HG02885 (cell line): Measurements from ENCODE around the gene B9D2.

Source experiments
- ATAC-seq: cut with Tn5 transposase; IDR thresholded peaks from one replicate; pipeline ENCODE4 v1.9.1; 2021; ENCODE audit warnings: mild to moderate bottlenecking; ENCODE audit not compliant: unreplicated experiment, poor library complexity

The B9D2 gene

DNA sequence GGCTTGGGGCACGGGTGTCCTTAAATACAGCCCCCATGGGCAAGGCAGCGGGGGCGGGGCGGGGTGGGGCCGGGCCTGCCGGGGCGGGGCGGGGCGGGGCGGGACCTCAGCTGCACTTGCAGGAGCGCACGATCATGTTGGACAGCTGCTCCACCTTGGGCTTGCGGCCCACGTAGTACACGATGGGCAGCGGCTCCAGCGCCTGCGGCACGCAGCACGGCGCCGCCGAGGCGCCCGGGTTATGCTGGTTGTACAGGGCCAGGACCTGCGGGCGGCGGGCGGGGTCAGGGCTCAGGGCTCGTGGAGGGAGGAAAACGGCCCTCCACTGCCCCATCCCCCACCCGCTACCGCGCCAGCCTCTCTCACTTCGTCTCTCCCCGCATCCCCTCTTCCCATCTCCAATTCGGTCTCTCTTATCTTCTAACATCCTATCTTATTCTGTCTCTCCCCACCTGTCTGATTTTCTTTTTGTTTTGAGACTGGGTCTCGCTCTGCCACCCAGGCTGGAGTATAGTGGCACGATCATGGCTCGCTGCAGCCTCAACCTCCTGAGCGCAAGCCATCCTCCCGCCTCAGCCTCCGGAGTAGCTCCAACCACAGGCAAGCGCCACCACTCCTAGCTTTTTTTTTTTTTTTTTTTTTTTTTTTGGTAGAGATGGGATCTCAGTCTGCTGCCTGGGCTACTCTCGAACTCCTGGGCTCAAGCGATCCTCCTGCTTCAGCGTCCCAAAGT lies 32.8 kb downstream of the B9D2 start:
- no peak for ATAC-seq

DNA sequence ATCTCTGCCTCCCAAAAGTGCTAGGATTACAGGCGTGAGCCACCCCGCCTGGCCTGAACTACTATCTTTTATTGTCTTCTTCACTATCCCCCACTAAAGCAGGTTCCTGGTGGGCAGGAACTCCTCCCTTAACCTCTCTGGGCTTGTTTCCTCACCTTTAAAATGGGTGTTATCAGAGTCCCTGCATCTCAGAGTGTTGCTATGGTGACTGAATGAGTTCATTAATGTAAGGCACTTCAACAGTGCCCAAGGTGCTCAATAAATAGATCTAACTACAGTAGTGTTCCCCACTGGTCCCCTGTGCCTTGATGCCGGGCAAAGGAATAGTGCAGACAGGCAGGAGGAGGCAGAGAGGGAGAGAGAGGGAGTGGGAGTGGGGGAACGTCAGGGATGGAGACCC lies 33.5 kb downstream of the B9D2 start:
- no peak for ATAC-seq

DNA sequence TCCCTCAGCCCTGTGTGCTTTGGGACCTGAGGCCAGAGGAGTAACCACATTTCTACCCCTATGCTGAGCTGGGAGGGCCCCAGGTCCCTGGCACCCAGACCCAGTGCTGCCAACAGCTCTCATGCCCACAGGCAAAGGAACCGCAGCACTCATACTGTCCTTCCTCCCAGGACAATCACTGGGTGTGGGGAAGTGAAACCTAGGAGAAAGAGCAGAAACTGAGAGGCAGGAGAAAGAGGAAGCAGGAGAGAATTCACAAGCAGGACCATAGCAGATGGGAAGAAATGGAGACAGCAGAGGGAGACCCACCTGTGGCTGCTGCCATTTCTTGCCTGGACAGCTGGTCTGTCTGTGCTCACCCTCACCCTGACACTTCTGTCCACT lies 35.1 kb downstream of the B9D2 start:
- ATAC-seq = no peak

DNA sequence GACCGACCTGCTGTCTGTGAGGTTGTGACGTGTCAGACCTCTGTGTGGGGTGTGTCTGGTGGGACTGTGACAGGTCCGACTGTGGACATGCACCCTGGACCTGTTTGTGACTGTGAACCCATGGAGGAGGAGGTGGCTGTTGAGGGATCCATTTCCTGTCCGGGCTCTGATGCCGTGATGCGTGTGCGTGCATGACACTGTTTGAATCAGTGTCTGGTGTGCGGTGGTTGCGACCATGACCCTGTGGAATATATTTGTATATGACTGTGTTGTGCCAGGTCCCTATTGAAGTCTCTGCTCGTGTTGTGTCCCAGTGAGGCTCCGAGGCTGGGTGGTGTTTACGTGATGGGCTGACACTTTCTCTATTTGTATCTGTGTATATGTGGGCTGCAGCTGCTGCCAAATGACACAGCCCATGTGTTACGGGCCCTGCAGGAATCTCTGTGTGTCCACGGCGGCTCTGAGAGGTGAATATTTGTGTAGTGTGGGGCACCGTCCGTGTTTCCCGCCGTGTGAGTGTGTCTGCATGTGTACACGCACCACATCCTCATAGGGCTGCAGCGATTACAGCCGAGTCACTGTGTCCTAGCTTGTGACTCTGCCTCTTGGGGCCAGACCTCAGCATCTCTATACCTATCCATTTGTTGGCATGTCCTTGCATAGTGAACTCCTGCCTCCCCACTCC lies 35.6 kb downstream of the B9D2 start:
- ATAC-seq = peak; percentile 12

DNA sequence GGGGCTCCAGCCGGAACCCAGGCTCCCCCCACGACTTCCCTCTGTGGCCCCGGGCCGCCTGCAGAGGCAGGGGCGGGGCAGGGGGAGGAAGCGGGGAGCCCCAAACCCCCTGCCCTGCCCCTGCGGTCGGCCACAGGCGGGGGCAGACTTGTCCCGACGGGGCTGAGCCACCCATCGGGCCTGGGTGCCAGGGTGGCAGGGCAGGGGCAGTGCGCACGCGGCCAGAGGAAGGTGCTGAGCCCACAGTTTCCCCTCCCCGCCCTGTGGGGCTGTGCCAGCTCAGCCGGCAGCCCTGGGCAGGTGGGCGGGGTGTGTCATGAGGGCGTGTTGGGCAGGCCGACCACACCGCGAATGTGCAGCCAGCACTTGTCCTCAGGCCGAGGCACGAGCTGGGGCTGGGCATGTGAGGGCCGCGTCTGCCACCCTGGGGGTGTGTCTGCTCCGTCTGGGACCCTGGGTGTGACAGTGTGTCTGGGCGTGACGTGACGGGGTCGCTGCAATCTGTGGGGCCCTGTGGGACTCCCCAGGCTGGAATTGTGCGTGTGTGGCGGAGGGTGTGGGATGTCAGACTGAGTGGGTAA lies 36.3 kb downstream of the B9D2 start:
- peak; percentile 66 for ATAC-seq

DNA sequence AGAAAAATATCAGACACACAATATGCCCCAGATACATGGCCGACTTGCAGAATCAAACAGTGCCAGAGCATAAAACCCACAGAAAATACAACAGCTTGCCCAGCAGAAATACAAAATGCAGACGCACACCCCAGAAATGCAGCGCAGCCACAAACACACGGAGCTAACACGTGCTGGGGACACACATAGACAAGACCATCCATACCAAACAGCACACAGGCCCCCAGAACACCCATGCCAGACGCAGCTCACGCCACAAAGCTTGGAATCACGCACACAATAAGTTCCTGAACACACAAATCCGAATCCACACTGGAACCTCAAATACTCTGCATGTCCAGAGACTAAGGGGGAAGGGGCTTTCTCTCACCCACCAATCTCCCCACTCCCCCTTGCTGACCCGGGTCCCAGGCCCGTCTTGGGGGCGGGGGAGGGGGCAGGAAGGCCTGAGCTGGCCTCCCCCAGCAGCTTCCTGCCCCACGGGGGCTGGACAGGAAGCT lies 36.8 kb downstream of the B9D2 start:
- ATAC-seq = no peak

DNA sequence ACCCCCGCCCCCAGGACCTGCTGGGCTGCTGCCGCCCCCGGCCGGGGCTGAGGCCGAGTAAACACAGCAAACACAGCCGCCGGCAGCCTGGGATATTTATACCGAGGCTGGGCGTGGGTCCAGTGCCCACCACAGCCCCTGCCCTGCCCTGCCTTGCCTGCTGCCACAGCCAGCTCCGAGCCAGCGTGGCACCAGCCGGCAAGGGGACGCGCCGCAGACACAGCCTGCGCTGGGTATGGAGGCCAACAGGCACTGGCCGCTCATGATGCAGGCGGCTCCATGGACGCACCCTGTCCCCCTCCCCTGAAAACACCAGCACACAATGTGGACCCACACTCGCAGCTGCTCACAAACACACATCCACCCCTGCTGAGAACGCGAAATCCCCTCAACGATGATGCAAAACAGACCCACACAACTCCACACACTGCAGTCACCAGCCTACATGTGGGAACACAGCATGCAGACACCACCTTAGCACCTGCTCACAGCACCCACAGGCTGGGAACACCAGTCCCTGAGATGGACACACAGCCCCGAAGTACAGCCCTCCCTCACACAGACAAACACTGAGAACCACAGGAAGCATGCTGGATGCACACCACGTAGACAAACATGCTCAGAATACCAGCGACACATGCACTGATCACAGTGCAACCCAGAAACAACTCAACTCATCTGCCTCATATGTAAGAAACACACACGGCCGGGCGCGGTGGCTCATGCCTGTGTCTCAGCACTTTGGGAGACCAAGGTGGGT lies 37.8 kb downstream of the B9D2 start:
- ATAC-seq = no peak

DNA sequence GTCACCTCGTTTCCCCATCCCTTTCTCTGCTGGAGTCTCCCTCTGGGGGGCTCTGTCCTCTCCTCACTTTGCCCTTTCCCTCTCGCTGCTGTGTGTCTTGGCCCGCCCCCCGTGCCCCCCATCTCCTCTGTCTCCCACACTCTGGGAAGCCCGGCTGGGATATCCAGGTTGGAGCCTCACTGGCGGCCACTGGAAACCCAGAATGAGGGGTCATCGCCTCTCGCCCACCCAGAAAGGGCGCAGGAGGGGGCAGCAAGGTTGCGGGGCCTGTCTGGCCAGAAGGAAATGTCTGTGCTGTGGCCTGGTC lies 38.4 kb downstream of the B9D2 start:
- no peak for ATAC-seq

DNA sequence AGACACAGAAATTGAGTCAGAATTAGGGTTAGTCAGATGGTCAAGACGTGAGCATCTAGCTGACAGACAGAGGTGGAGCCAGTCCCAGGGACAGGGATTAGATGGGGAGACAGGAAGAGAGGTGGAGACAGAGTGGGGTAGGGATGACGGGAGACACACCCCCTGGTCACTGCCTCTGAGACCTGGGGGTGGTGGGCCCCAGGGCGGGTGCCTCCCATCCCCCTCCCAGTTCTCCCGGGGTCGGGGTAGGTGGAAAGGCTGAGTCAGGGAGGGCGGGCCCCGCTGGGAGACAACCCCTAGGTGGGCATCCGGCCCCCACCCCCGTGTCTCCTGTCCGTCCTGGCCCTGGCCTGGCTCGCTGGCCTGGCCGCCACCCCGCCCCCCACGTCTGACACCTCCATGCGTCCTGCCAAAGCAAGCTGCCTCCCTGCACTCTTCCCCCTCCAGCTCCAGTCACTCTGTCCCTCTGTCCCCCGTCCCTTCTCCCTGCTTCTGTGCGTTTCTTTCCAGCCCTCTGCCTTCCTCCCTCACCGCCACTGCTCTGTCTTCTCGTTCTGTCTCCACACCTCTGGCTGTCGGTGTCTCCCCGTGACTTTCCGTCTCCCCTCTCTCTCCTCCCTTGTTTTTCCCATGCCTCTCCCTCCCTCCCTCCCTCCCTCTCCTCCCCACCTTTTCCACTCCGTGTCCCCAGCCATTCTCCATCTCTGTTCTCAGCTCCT lies 38.9 kb downstream of the B9D2 start:
- ATAC-seq = no peak

DNA sequence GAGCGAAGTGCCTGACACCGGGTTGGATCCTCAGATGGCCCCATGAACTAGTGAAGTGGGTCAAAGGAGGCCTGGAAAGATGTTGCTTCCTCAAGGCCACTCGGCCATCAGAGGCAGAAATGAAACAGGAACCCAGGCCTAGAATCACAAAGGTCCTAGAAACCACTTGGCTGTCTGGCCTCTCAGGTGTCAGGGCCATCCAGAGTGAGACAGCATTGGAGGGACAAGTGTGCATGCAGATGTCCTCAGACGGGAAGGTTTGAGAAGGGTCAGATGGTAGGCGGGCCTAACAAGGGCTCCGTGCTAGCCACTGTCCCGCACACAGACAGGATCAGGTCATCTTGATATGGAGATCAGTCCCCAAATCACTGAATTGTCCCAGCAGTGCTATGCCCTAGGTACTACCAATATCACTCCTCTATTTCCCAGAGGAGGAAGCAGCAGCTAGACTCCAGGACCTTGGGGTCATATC lies 39.7 kb downstream of the B9D2 start:
- no peak for ATAC-seq

DNA sequence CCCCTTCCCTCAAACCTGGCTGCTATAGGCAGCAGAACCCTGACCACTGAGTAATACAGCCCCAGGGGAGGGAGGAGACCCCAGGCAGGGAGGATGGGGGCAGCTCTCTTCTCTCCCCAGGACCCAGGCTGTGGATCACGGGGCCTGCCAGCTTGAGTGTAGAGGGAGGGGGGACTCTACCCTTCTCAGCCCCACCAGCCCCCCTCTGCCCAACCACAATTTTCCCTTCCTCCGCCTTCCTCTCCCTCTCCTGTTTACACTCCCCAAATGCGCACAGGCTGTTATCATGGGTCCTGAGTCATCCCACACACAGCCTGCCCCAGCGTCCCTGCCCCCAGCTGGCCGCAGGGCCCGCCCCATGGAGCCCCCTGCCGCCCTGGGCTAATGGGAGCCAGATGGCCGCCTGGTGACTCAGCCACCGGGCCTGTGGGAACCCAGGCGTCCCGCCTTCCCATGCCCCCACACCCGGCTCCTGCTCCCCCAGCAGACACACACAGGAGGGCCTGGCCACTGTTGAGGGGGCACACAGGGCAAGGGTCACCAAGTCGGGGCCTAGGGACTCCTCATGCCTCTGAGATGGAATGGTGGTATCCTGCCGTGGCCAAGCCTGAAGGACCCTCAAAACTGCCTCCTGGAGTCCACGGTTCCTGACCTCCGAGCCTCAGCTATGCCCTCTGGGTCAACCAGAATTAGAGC lies 40.4 kb downstream of the B9D2 start:
- ATAC-seq = no peak

DNA sequence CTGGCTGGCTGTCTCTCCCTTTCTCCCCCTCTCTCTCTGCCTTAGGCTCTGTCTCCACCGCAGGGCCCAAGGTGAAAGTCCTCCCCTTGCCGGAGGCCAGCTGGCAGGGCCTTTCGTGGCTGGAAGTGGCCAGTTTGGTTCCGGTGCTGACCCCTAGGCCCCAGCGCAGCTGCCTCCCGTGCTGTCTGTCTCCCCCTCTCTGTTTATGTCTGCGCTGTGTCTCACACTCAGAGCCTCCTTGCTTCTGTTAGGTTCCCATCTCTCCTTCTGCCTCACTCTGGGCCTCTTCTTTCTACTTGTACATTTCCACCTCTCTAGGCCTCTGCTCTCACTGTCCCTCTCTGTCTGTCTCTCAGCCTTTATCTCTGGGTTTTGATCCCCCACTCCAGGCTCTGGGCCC lies 40.9 kb downstream of the B9D2 start:
- ATAC-seq = no peak

DNA sequence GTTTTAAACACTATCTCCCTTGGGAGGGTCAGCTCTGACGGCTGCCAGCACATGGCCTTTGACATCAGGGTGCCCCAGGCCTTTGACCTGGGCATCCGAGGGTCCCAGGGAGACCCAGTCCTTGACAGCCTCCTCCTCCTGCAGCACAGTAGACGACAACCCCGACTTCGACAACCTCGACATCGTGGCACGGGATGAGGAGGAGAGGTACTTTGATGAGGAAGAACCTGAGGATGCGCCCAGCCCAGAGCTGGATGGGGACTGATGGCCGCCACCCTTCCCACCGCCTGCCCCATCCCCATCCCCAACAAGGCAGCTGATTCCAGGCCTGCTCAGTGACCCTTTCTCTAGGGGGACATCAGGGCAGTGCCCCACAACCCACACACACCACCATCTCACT lies 41.5 kb downstream of the B9D2 start:
- no peak for ATAC-seq

DNA sequence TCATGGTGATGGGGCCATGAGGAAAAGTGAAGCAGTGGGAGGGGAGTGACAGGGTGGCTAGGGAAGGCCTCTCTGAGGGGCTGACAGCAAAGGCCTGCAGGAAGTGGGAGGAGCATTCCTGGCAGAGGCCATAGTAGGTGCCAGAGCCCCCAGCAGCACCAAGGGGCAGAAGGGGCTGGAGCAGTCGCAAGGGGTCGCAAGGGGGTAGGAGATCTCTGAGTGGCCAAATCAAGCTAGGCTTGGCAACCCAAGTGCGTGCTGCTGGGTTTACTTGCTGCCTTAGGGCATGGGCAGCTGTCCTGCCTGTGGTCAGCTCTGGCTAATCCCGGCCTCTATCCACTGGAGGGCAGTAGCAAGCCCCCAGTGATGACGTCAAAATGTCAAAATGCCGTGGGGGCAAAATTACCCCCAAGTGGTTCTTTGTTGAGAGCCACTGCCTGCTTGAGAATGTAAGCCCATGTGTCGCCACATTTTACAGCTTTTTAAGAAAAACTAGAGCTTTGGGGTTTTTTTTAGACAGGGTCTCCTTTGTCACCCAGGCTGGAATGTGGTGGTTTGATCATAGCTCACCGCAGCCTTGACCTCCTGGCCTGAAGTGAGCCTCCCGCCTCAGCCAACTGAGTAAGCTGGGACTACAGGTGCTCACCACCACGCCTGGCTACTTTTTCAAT lies 42.2 kb downstream of the B9D2 start:
- ATAC-seq = no peak

DNA sequence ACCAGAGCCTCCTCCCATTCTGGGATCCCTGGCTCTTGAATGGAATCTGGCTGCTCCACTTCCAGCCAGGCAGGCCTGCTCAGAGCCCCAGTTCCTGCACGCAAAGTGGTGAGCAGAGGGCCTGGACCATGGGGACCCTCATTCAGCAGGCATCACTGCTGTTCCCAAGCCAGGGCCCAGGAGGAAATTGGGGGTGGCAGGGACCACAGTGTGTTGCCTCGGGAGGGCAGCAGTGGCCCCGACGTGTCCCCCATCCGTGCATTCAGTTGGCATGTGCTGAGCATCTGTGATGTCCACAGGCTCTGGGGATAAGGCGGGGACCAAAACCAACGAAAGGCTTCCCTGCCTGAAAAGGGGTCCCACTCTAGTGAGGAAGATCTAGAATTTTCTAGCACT lies 42.7 kb downstream of the B9D2 start:
- no peak for ATAC-seq

DNA sequence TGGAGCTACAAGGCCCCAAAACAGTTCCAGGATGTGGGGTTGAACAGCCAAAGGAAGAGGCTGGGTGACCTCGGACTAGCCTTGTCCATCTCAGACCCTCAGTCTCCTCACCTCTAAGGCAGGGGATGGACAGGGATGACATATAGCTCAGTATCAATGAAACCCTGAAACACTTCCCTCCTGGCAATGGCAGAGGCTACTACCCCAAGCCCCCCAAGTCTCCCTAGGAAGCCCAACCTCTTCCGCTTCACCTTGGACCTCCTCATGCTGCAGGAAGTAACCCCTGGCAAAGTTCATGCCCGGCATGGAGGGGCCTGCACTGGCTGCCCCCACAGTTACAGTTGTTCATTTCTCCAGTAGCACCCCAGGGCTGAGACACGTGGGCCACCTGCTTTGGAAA lies 43.4 kb downstream of the B9D2 start:
- ATAC-seq = no peak

DNA sequence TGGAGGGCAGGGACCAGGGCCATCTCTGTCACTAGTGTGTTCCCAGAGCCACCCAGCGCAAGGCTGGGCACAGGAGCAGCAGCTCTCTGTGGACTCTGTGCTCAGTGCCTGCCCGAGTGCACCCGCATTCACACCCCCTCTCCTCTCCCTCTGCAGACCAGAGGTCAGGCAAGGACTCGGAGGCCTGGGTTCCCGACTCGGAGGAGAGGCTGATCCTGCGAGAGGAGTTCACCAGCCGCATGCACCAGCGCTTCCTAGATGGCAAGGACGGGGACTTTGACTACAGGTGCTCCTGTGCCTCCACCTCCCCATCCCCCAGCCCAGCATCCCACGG lies 43.8 kb downstream of the B9D2 start:
- ATAC-seq = no peak

DNA sequence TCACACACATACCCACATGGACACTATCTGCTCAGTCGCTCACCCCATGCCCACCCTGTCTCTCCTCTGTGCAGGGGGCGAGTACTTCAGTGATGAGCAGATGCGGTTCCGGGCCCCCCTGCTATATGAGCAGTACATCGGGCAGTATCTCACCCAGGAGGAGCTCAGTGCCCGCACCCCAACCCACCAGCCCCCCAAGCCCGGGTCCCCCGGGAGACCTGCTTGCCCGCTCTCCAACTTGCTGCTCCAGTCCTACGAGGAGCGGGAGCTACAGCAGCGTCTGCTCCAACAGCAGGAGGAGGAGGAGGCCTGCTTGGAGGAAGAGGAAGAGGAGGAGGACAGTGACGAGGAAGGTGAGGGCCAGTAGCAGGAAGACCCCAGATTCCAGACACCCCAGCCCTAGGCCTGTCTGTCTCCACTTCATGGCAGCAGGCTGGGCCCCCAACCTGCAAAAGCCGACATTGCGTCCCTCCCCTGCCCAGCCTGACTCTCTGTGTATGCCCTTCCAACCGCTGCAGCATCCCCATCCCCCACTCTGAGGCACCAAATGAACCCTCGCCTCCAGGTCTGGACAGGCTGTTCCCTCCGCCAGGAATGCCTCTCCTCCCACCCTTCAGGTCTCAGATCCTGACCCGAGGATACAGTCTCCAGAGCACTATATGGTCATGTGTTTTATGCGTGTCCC lies 44.3 kb downstream of the B9D2 start:
- ATAC-seq = no peak
